ENCODE data around the gene BICC1.

GRCh38 chr10:58843760-58844159, 331.1 kb downstream of the BICC1 start:
- TF ChIP-seq CTCF (IDR thresholded peaks at IDR 0.05; ENCODE audit: insufficient read depth, low read length) (no peak), POLR2AphosphoS5 (IDR thresholded peaks at IDR 0.05; ENCODE audit: low read depth) (no peak)

All from HL-60 (cell line).